ENCODE measurements around the gene CRYBB1.

CRYBB1 gene

DNA sequence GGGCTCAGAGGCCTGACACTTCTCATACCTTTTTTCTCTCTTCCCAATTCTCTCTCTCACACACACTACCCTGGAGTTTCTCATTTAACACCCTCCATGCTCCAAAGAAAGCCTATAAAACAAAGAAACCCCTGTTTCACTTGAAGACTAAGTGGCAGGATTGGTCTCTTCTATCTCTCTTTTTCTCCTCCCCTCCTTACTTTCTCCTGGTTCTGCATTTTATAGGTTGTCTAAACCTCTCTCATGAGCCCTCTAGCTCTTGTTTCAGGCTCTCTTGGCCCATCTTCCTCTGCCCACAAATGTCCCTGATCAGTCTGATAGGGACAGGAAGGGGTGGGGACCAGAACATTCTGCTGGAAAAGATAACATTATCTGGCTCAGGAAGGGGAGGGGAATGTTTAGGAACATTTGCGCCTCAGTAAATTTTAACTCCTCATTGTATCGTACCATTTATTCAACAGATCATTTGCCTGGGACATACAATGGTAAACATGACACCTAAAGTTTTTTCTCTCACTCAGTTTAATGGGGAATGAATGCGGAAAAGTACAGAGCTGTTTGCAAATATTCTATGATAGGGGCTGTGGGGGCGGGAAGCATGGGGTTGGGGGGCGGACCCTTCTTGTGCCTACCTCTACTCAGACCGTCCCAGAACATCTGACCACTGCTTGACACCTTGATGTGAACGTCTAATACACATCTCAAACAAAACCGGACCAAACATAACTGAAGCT is 14.8 kb upstream of the CRYBB1 start:
- TF ChIP-seq, protein P1, sequence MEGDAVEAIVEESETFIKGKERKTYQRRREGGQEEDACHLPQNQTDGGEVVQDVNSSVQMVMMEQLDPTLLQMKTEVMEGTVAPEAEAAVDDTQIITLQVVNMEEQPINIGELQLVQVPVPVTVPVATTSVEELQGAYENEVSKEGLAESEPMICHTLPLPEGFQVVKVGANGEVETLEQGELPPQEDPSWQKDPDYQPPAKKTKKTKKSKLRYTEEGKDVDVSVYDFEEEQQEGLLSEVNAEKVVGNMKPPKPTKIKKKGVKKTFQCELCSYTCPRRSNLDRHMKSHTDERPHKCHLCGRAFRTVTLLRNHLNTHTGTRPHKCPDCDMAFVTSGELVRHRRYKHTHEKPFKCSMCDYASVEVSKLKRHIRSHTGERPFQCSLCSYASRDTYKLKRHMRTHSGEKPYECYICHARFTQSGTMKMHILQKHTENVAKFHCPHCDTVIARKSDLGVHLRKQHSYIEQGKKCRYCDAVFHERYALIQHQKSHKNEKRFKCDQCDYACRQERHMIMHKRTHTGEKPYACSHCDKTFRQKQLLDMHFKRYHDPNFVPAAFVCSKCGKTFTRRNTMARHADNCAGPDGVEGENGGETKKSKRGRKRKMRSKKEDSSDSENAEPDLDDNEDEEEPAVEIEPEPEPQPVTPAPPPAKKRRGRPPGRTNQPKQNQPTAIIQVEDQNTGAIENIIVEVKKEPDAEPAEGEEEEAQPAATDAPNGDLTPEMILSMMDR (IDR thresholded peaks at IDR 0.05) = no peak

DNA sequence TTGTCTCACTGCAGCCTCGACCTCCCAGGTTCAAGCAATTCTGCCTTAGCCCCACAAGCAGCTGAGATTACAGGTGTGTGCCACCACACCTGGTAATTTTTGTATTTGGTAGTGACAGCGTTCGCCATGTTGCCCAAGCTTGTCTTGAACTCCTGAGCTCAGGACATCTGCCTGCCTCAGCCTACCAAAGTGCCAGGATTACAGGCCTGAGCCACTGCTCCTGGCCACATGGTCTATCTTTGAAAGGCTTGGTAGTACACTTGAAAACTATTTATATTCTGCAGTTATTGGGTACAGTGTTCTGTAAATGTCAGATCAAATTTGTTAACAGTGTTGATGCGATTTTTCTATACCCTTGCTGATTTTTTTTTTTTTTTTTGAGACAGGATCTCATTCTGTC is 13.5 kb upstream of the CRYBB1 start:
- TF ChIP-seq, protein P1 (IDR thresholded peaks at IDR 0.05) = no peak

DNA sequence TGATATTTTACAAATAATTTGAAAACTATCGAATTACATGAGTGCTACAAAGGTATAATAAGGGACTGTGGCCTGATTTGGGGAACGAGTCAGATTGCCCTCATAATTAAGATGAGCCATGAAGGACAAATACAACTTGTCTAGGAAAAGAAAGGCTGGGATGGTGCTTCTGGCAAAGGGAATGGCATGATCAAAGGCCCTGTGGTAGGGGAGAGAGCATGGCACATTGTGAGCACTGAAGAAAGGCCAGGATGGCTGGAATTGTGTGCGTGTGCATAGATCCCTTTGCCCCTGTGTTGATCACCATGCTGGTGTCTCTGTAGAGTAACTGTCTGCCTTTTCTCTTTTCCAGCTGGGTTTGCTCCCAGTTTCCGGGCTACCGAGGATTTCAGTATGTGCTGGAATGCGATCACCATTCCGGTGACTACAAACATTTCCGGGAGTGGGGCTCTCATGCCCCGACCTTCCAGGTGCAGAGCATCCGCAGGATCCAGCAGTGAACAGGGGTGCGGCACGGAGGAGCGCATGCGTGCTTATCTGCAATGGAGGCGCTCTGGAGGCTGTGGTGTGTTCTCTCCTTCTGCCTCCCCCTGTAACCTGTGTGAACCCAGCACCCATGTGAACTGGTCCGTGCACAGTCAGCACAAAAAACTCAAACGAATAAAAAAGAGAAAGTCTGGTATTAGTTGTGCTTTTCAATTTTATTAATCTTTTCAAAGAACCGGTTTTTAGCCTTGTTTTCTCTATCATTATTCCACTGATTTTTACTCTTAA is 12.3 kb upstream of the CRYBB1 start:
- TF ChIP-seq, protein P1 (IDR thresholded peaks at IDR 0.05) = no peak

DNA sequence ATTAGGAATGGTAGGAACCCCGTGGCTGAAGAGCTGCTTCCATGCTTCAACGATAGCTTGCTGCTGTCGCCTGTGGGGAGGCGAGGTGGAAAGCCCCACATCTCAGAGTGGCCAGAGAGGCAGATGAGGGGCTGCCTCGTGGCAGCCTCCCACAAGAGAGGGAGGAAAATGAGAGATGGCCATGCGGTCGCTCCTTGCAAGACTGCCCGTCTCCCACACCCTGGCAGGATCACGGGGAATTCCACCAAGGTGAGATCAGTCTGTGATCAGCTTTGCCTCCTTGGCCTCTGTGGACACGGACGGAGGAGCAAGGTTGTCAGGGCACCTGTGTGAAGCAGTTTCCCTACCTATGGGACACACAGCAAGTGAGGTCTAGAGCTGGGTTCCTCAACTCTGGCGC is 7.0 kb upstream of the CRYBB1 start:
- TF ChIP-seq, protein P1 (IDR thresholded peaks at IDR 0.05) = no peak

DNA sequence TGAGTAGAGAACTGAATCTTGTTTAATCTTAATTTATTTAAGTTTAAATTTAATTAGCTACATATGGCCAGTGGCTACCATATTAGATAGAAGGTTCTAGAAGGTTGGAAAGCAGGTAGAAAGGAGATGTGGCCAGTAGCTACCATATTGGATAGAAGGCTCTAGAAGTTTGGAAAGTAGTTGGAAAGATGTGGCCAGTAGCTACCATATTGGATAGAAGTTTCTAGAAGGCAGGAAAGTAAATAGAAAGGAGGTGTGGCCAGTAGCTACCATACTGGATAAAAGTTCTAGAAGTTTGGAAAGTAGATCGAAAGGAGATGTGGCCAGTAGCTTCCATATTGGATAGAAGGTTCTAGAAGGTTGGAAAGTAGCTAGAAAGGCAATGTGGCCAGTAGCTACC is 6.2 kb upstream of the CRYBB1 start:
- TF ChIP-seq, protein P1 (IDR thresholded peaks at IDR 0.05) = no peak

DNA sequence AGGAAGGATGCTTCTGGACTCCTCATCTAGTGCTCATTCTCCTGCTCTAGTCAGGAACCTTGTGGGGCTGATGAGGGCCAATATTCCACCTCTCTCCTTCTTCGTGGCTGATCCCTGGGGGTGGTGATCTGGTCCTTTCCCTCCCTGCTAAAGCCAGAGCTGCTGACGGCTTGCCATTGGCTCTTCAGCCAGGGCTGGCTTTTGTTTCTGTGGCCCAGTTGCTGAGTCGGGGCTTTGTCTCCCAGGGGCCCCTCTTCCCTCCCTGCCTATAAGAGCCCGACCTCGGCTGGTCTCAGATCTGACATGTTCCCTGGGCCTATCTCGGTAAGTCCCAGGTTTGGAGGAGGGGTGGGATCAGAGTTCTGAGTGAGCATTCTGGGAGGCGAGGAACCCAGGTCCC is 3.8 kb upstream of the CRYBB1 start, which contains the start of gene CRYBA4:
Gene CRYBA4, plus strand, starts transcription at position 301 of the 400 bp plus-strand sequence. CDS start 634 bp downstream, outside the sequence.
- TF ChIP-seq, protein P1 (IDR thresholded peaks at IDR 0.05) = no peak

DNA sequence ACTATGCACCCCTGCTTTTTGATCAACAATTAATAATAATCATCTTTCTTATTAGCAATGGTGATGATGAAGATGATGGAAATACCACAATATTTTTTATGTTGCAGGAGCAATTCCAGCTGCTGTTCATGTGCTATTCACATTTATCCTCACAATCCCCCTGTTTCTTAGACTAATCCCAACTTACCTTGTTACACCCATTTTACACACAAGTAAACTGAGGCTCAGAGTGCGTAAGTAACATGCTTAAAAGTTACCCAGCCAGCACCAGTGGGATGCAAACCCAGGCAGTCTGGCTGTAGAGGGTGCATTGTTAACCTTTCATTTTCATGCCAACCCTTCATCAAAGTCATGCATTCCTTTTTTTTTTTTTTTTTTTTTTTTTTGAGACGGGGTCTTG is 2.4 kb upstream of the CRYBB1 start:
- TF ChIP-seq, protein P1 (IDR thresholded peaks at IDR 0.05) = no peak

All from LNCAP (cell line).